HG03139 (cell line): ENCODE measurements around the gene AOPEP.

Experiments used
- ATAC-seq: cut with Tn5 transposase; IDR thresholded peaks from one replicate; pipeline ENCODE4 v1.9.1; 2021; ENCODE audit not compliant: unreplicated experiment

The AOPEP gene

GRCh38 chr9:95103281-95103771 is 376.8 kb downstream of the AOPEP start:
- no peak for ATAC-seq

- ATAC-seq = no peak
Measured at GRCh38 chr9:95103871-95104580, 377.5 kb downstream of the AOPEP start.

GRCh38 chr9:95104581-95104960 is 378.1 kb downstream of the AOPEP start:
- ATAC-seq = no peak

GRCh38 chr9:95104980-95105379 is 378.5 kb downstream of the AOPEP start:
- ATAC-seq = no peak

- ATAC-seq = no peak
Measured at GRCh38 chr9:95105519-95106287, 379.2 kb downstream of the AOPEP start.

GRCh38 chr9:95107001-95107749 is 380.7 kb downstream of the AOPEP start:
- no peak for ATAC-seq

- no peak for ATAC-seq
Measured at GRCh38 chr9:95107976-95108375, 381.5 kb downstream of the AOPEP start.

GRCh38 chr9:95108777-95109176 is 382.3 kb downstream of the AOPEP start:
- no peak for ATAC-seq

GRCh38 chr9:95109456-95109855 is 383.0 kb downstream of the AOPEP start:
- no peak for ATAC-seq

GRCh38 chr9:95110921-95111525 is 384.5 kb downstream of the AOPEP start:
- no peak for ATAC-seq

- ATAC-seq = no peak
Measured at GRCh38 chr9:95111716-95112115, 385.2 kb downstream of the AOPEP start.

- ATAC-seq = no peak
Measured at GRCh38 chr9:95112436-95113280, 386.2 kb downstream of the AOPEP start.

GRCh38 chr9:95115104-95115503 is 388.6 kb downstream of the AOPEP start:
- ATAC-seq = no peak

GRCh38 chr9:95116002-95116807 is 389.7 kb downstream of the AOPEP start:
- no peak for ATAC-seq

GRCh38 chr9:95116808-95117204 is 390.3 kb downstream of the AOPEP start:
- no peak for ATAC-seq

GRCh38 chr9:95118596-95118995 is 392.1 kb downstream of the AOPEP start:
- no peak for ATAC-seq

- no peak for ATAC-seq
Measured at GRCh38 chr9:95120781-95121370, 394.4 kb downstream of the AOPEP start.

GRCh38 chr9:95124582-95125367 is 398.3 kb downstream of the AOPEP start:
- ATAC-seq = no peak
